GM20000 (cell line): ENCODE data around the gene GGACT.

Experiments
- DNase-seq: peaks from one replicate; pipeline ENCODE4 v3.0.0; 2012; ENCODE audit warnings: low spot score
- CTCF ChIP-seq: IDR thresholded peaks from 2 replicates; pipeline ENCODE4 v1.5.1; 2012; ENCODE audit warnings: mild to moderate bottlenecking, control low read depth; ENCODE audit errors: extremely low read depth, missing control alignments

The GGACT gene

GRCh38 chr13:100541897-100542825 is 46.4 kb downstream of the GGACT start:
- no peak for TF ChIP-seq CTCF
- DNase-seq, result no peak

- TF ChIP-seq CTCF, result no peak
- no peak for DNase-seq
These were observed 48.0 kb downstream of the GGACT start for GRCh38 chr13:100540621-100541020.

GRCh38 chr13:100537951-100538462 is 50.6 kb downstream of the GGACT start:
- DNase-seq, result no peak
- no peak for TF ChIP-seq CTCF

- no peak for TF ChIP-seq CTCF
- no peak for DNase-seq
These were observed 51.1 kb downstream of the GGACT start for GRCh38 chr13:100537486-100537885.

GRCh38 chr13:100536643-100537180 is 51.9 kb downstream of the GGACT start:
- no peak for TF ChIP-seq CTCF
- no peak for DNase-seq

- TF ChIP-seq CTCF, result no peak
- DNase-seq, result no peak
These were observed 53.0 kb downstream of the GGACT start for GRCh38 chr13:100535426-100536135.

GRCh38 chr13:100534911-100535310 is 53.7 kb downstream of the GGACT start:
- DNase-seq, result no peak
- no peak for TF ChIP-seq CTCF
